ENCODE data around the gene SUGP1. TPM values are rescaled to one million over a fixed set of nuclear protein-coding genes. Genes with fewer than 3 reads are reported as not detected.

The SUGP1 gene
- polyA plus RNA-seq, 3 donors, result 17.4 to 38.8 (median 18.1) TPM

DNA sequence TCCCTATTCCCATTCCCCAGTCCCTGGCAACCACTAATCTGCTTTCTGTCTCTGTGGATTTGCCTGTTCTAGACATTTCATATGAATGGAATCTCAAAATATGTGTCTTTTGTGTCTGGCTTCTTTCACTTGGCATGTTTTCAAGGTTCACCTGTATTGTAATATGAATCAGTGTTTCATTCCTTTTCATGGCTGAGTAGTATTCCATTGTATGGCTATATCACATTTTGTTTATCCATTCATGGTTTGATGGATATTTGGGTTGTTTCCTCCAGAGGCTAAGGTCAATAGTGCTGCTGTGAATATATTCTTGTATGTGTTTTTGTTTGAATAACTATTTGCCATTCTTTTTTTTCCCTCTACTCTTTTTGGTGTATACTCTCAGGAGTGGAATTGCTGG, 84.1 kb downstream of the SUGP1 start:
- no peak overlapping the region for H3K4me3 Mint-ChIP-seq
- H3K36me3 ChIP-seq (replicated peaks in 1 of 2; ENCODE audit: control insufficient read depth in 1 of 2, insufficient read depth in 2 of 2, low read length in 2 of 2), result no peaks in the 10 kb centered on the region
- DNase-seq, result no peak

DNA sequence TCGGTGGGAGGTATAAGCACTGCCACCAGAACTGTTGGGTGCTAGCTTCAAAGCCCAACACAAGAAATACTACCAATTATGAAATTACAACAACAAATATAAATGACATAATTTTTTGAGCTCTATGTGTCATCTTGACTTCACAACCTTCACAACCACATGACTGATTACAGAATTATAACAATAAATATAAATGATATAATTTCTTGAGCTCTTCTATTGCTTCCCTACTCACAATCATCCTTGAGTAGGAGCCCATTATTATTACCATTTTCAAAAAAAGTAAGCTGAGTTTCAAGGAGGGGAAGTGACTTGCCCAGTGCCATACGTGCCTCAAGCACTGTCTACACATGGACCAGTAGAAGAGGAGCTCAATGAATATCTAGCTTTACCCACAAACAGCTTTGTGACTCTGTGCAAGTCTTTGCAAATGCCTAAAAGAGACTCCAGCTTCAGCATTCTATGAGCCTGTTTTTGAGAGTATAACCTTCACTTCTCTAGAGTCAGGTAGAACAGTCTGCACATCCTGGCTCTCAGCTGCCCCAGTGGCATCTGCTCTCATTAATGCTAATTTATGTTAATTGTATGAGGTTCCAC, 86.0 kb downstream of the SUGP1 start:
- Histone ChIP-seq H3K9ac (ENCODE audit: insufficient read depth, low read length, poor library complexity, severe bottlenecking) (no peak overlapping the region), H3K4me2 (replicated peaks; ENCODE audit: extremely low read depth, low read length, poor library complexity, severe bottlenecking) (no peak overlapping the region)
- peaks cover 20 to 37% (median 33%) of the 10 kb centered on the region in 7 donors for H3K9me3 Mint-ChIP-seq

More for the DNA sequence above, 84.1 kb downstream of the SUGP1 start:
- Histone ChIP-seq H4K20me1 (ENCODE audit: insufficient read depth, low read length) (no peaks in the 10 kb centered on the region), H3K4me1 (ENCODE audit: control insufficient read depth in 1 of 2, insufficient read depth in 2 of 2, low read length in 2 of 2) (no peaks in the 10 kb centered on the region), H3K27ac (ENCODE audit: low read depth in 1 of 2, low read length in 2 of 2) (no peak overlapping the region), H3K4me3 (replicated peaks in 1 of 3; ENCODE audit: low read depth in 2 of 3, low read length in 3 of 3) (no peak overlapping the region), H3K9me3 (replicated peaks in 1 of 2; ENCODE audit: control insufficient read depth in 1 of 2, insufficient read depth in 1 of 2, low read length in 2 of 2) (peaks cover 21 to 29% of the 10 kb centered on the region in 2 donors), H3K9ac (ENCODE audit: insufficient read depth, low read length, poor library complexity, severe bottlenecking) (no peak overlapping the region), H3K4me2 (replicated peaks; ENCODE audit: extremely low read depth, low read length, poor library complexity, severe bottlenecking) (no peak overlapping the region), H2AFZ (ENCODE audit: insufficient read depth, low read depth, low read length, poor library complexity, severe bottlenecking) (no peak overlapping the region), H3K79me2 (ENCODE audit: insufficient read depth, low read length) (no peaks in the 10 kb centered on the region), H3K27me3 (ENCODE audit: control insufficient read depth in 2 of 2, insufficient read depth in 2 of 2, low read length in 2 of 2) (no peaks in the 10 kb centered on the region)
- Mint-ChIP-seq H3K4me1 (no peaks in the 10 kb centered on the region), H3K27ac (no peak overlapping the region), H3K27me3 (ENCODE audit: low read depth in 3 of 3) (peaks cover 1 to 10% (median 2%) of the 10 kb centered on the region in 3 donors), H3K36me3 (no peaks in the 10 kb centered on the region), H3K9me3 (peaks cover 20 to 37% (median 34%) of the 10 kb centered on the region in 7 donors)
- intact Hi-C loops (cut with micrococcal nuclease), result no loop called here
- TF ChIP-seq, protein P1, sequence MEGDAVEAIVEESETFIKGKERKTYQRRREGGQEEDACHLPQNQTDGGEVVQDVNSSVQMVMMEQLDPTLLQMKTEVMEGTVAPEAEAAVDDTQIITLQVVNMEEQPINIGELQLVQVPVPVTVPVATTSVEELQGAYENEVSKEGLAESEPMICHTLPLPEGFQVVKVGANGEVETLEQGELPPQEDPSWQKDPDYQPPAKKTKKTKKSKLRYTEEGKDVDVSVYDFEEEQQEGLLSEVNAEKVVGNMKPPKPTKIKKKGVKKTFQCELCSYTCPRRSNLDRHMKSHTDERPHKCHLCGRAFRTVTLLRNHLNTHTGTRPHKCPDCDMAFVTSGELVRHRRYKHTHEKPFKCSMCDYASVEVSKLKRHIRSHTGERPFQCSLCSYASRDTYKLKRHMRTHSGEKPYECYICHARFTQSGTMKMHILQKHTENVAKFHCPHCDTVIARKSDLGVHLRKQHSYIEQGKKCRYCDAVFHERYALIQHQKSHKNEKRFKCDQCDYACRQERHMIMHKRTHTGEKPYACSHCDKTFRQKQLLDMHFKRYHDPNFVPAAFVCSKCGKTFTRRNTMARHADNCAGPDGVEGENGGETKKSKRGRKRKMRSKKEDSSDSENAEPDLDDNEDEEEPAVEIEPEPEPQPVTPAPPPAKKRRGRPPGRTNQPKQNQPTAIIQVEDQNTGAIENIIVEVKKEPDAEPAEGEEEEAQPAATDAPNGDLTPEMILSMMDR (IDR thresholded peaks at IDR 0.05), result no peak

More for the DNA sequence above, 86.0 kb downstream of the SUGP1 start:
- no peak overlapping the region for H3K27ac Mint-ChIP-seq
- H3K4me3 Mint-ChIP-seq, result no peak overlapping the region
- peaks cover 21 to 29% of the 10 kb centered on the region in 2 donors for H3K9me3 ChIP-seq (replicated peaks in 1 of 2; ENCODE audit: control insufficient read depth in 1 of 2, insufficient read depth in 1 of 2, low read length in 2 of 2)
- H4K20me1 ChIP-seq (ENCODE audit: insufficient read depth, low read length), result no peaks in the 10 kb centered on the region
- intact Hi-C loops (cut with micrococcal nuclease), result no loop called here
- TF ChIP-seq, protein P1 (IDR thresholded peaks at IDR 0.05), result no peak
- no peak overlapping the region for H3K4me3 ChIP-seq (replicated peaks in 1 of 3; ENCODE audit: low read depth in 2 of 3, low read length in 3 of 3)
- H3K27ac ChIP-seq (ENCODE audit: low read depth in 1 of 2, low read length in 2 of 2), result no peak overlapping the region
- no peaks in the 10 kb centered on the region for H3K27me3 ChIP-seq (ENCODE audit: control insufficient read depth in 2 of 2, insufficient read depth in 2 of 2, low read length in 2 of 2)
- H2AFZ ChIP-seq (ENCODE audit: insufficient read depth, low read depth, low read length, poor library complexity, severe bottlenecking), result no peak overlapping the region
- no peaks in the 10 kb centered on the region for H3K79me2 ChIP-seq (ENCODE audit: insufficient read depth, low read length)
- no peaks in the 10 kb centered on the region for H3K36me3 ChIP-seq (replicated peaks in 1 of 2; ENCODE audit: control insufficient read depth in 1 of 2, insufficient read depth in 2 of 2, low read length in 2 of 2)
- no peaks in the 10 kb centered on the region for H3K4me1 Mint-ChIP-seq
- peaks cover 3 to 8% (median 7%) of the 10 kb centered on the region in 3 donors for H3K27me3 Mint-ChIP-seq (ENCODE audit: low read depth in 3 of 3)
- no peaks in the 10 kb centered on the region for H3K36me3 Mint-ChIP-seq
- no peaks in the 10 kb centered on the region for H3K4me1 ChIP-seq (ENCODE audit: control insufficient read depth in 1 of 2, insufficient read depth in 2 of 2, low read length in 2 of 2)
- DNase-seq, result no peak
- 80% methylated on average over 1 of the region's 2 CpGs for WGBS (ENCODE audit: insufficient coverage)

Data from CD14-positive monocyte (primary cell).